B cell (primary cell): ENCODE results near the gene TFB1M. TPM values are rescaled to one million over a fixed set of nuclear protein-coding genes. Genes with fewer than 3 reads are reported as not detected.

Source experiments
- ATAC-seq: fragments of 200-7000 bp; cut with Tn5 transposase; one replicate; pipeline ENCODE4 v1.10.0; 2021; ENCODE audit warnings: low read depth, mild to moderate bottlenecking, moderate number of reproducible peaks, moderate library complexity
- CTCF ChIA-PET: fragments of 350-600 bp; sonication (Branson Sonifier 250); formaldehyde crosslinking; loops from one replicate; lab custom pipeline; 2021; ENCODE audit warnings: antibody characterized with exemption, inconsistent platforms; lab: Charles Lee
- POLR2A ChIA-PET: fragments of 350-600 bp; sonication (Branson Sonifier 250); formaldehyde crosslinking; loops from one replicate; lab custom pipeline; 2021; ENCODE audit warnings: antibody characterized with exemption; lab: Charles Lee
- DNase-seq: peaks from one replicate; pipeline ENCODE4 v3.0.0; 2013
- H2AFZ ChIP-seq: 2 replicates; pipeline ENCODE4 v1.6.1; 2012; ENCODE audit warnings: mild to moderate bottlenecking, low read depth, low read length; ENCODE audit not compliant: insufficient read depth, poor library complexity, severe bottlenecking
- H3K27ac ChIP-seq, 2 donors: 1 replicate in 1 of 2; 2 replicates in 1 of 2; pipeline ENCODE4 v1.5.1; 2012 to 2013; ENCODE audit warnings: low read length in 2 of 2, mild to moderate bottlenecking in 2 of 2, moderate library complexity in 1 of 2
- H3K27me3 ChIP-seq, 4 experiments: fragments of 200-600 bp in 1 of 4; sonication (generic) in 1 of 4; replicated peaks in 1 of 4; 1 replicate in 2 of 4; 2 replicates in 2 of 4; pipeline versions ENCODE4 v1.6.1 to v1.7.0; 2013 to 2016; ENCODE audit warnings: low read length in 3 of 4, mild to moderate bottlenecking in 2 of 4, mixed read lengths in 1 of 4, moderate library complexity in 1 of 4; ENCODE audit not compliant: insufficient read depth in 4 of 4, control insufficient read depth in 3 of 4; ENCODE audit errors: control extremely low read depth in 1 of 4
- H3K36me3 ChIP-seq, 2 experiments: replicated peaks in 1 of 2; 1 replicate in 1 of 2; 2 replicates in 1 of 2; pipeline versions ENCODE4 v1.6.1 to v1.7.1; 2013; ENCODE audit warnings: low read length in 1 of 2; ENCODE audit not compliant: insufficient read depth in 2 of 2, control insufficient read depth in 1 of 2; ENCODE audit errors: control extremely low read depth in 1 of 2, extremely low read depth in 1 of 2
- H3K4me1 ChIP-seq, 2 donors: fragments of 200-600 bp in 1 of 2; sonication (generic) in 1 of 2; 1 replicate in 1 of 2; 2 replicates in 1 of 2; pipeline versions ENCODE4 v1.5.1 to v1.6.1; 2013 to 2017; ENCODE audit warnings: low read length in 2 of 2; ENCODE audit not compliant: control insufficient read depth in 2 of 2, insufficient read depth in 2 of 2
- H3K4me2 ChIP-seq: replicated peaks from 2 replicates; pipeline ENCODE3; 2012; ENCODE audit warnings: mild to moderate bottlenecking, low read depth, low read length; ENCODE audit not compliant: poor library complexity, severe bottlenecking
- H3K4me3 ChIP-seq, 5 experiments: fragments of 200-600 bp in 1 of 5; sonication (generic) in 1 of 5; 1 replicate in 3 of 5; 2 replicates in 2 of 5; pipeline versions ENCODE4 v1.5.1 to v1.7.0; 2011 to 2016; ENCODE audit warnings: low read length in 4 of 5, mild to moderate bottlenecking in 4 of 5, low read depth in 2 of 5, control low read depth in 1 of 5, moderate library complexity in 1 of 5; ENCODE audit not compliant: insufficient read depth in 1 of 5; ENCODE audit errors: control extremely low read depth in 1 of 5, extremely low read depth in 1 of 5
- H3K79me2 ChIP-seq: fragments of 200-600 bp; sonication (generic); one replicate; pipeline ENCODE4 v1.6.0; 2016; ENCODE audit warnings: low read length; ENCODE audit not compliant: control insufficient read depth, insufficient read depth
- H3K9ac ChIP-seq: fragments of 200-600 bp; sonication (generic); 2 replicates; pipeline ENCODE4 v1.6.1; 2017; ENCODE audit warnings: mild to moderate bottlenecking, low read length, moderate library complexity
- H3K9me3 ChIP-seq, 3 donors: one replicate each; pipeline versions ENCODE4 v1.6.1 to v1.7.1; 2013; ENCODE audit warnings: low read length in 2 of 3; ENCODE audit not compliant: control insufficient read depth in 2 of 3, insufficient read depth in 1 of 3; ENCODE audit errors: control extremely low read depth in 1 of 3
- H4K20me1 ChIP-seq: 2 replicates; pipeline ENCODE4 v1.6.0; 2012; ENCODE audit warnings: mild to moderate bottlenecking, low read length; ENCODE audit not compliant: insufficient read depth, control insufficient read depth, poor library complexity, severe bottlenecking
- H3K27ac Mint-ChIP-seq: one replicate; pipeline ENCODE4 v1.8.0; 2021; ENCODE audit warnings: mixed read lengths
- H3K27me3 Mint-ChIP-seq: one replicate; pipeline ENCODE4 v1.8.0; 2021; ENCODE audit warnings: mixed read lengths
- H3K4me1 Mint-ChIP-seq: one replicate; pipeline ENCODE4 v1.8.0; 2021; ENCODE audit warnings: mixed read lengths
- H3K4me3 Mint-ChIP-seq: one replicate; pipeline ENCODE4 v1.8.0; 2021; ENCODE audit warnings: mixed read lengths
- H3K9me3 Mint-ChIP-seq: one replicate; pipeline ENCODE4 v1.8.0; 2022; ENCODE audit warnings: mixed read lengths; ENCODE audit not compliant: insufficient read depth
- EZH2 ChIP-seq: IDR thresholded peaks from 2 replicates; pipeline ENCODE4 v1.6.1; 2012; ENCODE audit warnings: borderline replicate concordance, low read depth, mild to moderate bottlenecking, moderate library complexity, low read length; ENCODE audit not compliant: insufficient read depth, poor library complexity, severe bottlenecking
- WGBS: methylation state at CpG from one replicate; pipeline ENCODE4 v1.1.5; 2013; ENCODE audit warnings: missing lambda C conversion rate; ENCODE audit not compliant: insufficient coverage; 5-methylcytosine and 5-hydroxymethylcytosine counted together
- intact Hi-C: fragments of 100-400 bp; cut with micrococcal nuclease; formaldehyde crosslinking; loops from one replicate; pipeline ENCODE4 v1.10.0; 2022
- polyA plus RNA-seq: library from polyadenylated mRNA; depleted of rRNA; stranded (reverse); fragments of >200 nt; gene quantifications from 2 replicates; pipeline ENCODE4 v1.2.3, GENCODE V29; 2012
- total RNA-seq, 2 donors: library from RNA; stranded (reverse); fragments of 120-200 nt in 1 of 2; gene quantifications; 1 replicate in 1 of 2; 2 replicates in 1 of 2; pipeline versions ENCODE4 v1.2.3 to v1.2.4, GENCODE V29; 2013 to 2022
- TF ChIP-seq, protein P1 (sequence below): fragments of 200-600 bp; IDR thresholded peaks from one replicate; pipeline ENCODE4 v1.8.0; 2022; ENCODE audit warnings: antibody characterized with exemption, mild to moderate bottlenecking

The TFB1M gene
- total and polyA plus RNA-seq, 2 donors (not counting 1 experiment from before 2014, with no cell fraction given) = 18.6 to 49.9 TPM

- Mint-ChIP-seq H3K9me3 (no peaks in the 10 kb centered on the region), H3K4me1 (peaks cover 11% of the 10 kb centered on the region), H3K4me3 (no peak overlapping the region), H3K27me3 (no peaks in the 10 kb centered on the region), H3K27ac (no peak overlapping the region)
- ChIA-PET POLR2A (no interaction called here), CTCF (no interaction called here)
- intact Hi-C loops = loop anchor here (5.0 kb wide), 1 partner anchor 583 kb away; no protein-coding TSS in a partner anchor
- ATAC-seq = no peak
- no peaks in the 10 kb centered on the region for H4K20me1 ChIP-seq
- TF ChIP-seq, protein P1, sequence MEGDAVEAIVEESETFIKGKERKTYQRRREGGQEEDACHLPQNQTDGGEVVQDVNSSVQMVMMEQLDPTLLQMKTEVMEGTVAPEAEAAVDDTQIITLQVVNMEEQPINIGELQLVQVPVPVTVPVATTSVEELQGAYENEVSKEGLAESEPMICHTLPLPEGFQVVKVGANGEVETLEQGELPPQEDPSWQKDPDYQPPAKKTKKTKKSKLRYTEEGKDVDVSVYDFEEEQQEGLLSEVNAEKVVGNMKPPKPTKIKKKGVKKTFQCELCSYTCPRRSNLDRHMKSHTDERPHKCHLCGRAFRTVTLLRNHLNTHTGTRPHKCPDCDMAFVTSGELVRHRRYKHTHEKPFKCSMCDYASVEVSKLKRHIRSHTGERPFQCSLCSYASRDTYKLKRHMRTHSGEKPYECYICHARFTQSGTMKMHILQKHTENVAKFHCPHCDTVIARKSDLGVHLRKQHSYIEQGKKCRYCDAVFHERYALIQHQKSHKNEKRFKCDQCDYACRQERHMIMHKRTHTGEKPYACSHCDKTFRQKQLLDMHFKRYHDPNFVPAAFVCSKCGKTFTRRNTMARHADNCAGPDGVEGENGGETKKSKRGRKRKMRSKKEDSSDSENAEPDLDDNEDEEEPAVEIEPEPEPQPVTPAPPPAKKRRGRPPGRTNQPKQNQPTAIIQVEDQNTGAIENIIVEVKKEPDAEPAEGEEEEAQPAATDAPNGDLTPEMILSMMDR = no peak
- TF ChIP-seq EZH2 = no peak
- WGBS = 91% methylated on average over 6 of the region's 9 CpGs
- H3K27ac ChIP-seq = no peak overlapping the region
- H3K27me3 ChIP-seq = no peaks in the 10 kb centered on the region
- peaks cover 3 to 5% of the 10 kb centered on the region in 2 donors for H3K4me1 ChIP-seq
- no peak overlapping the region for H3K9ac ChIP-seq
- H3K79me2 ChIP-seq = no peaks in the 10 kb centered on the region
- no peak overlapping the region for H3K4me3 ChIP-seq
- no peak overlapping the region for H2AFZ ChIP-seq
- peaks cover 22 to 42% of the 10 kb centered on the region in 2 experiments for H3K36me3 ChIP-seq
- no peak overlapping the region for H3K4me2 ChIP-seq
- DNase-seq = no peak
- H3K9me3 ChIP-seq = no peaks in the 10 kb centered on the region
Measured at GRCh38 chr6:155264693-155265320, 49.5 kb downstream of the TFB1M start.

- Histone ChIP-seq H3K9me3 (no peaks in the 10 kb centered on the region), H3K4me3 (no peak within 1 kb of the TSS), H3K4me2 (no peak within 1 kb of the TSS), H3K9ac (no peak within 1 kb of the TSS), H4K20me1 (no peaks in the 10 kb centered on the region), H3K4me1 (peaks cover 3 to 5% of the 10 kb centered on the region in 2 donors), H2AFZ (no peak within 1 kb of the TSS), H3K79me2 (no peaks in the 10 kb centered on the region), H3K27ac (no peak within 1 kb of the TSS), H3K27me3 (no peaks in the 10 kb centered on the region), H3K36me3 (peaks cover 23 to 51% of the 10 kb centered on the region in 2 experiments)
- Mint-ChIP-seq H3K9me3 (no peaks in the 10 kb centered on the region), H3K27ac (no peak within 1 kb of the TSS), H3K4me3 (no peak within 1 kb of the TSS), H3K27me3 (no peaks in the 10 kb centered on the region), H3K4me1 (peaks cover 11% of the 10 kb centered on the region)
- POLR2A ChIA-PET = no interaction called here
- DNase-seq = no peak
- no peak for TF ChIP-seq EZH2
- TF ChIP-seq, protein P1 = no peak
- 98% methylated on average over 4 of the region's 10 CpGs for WGBS
- CTCF ChIA-PET = no interaction called here
- intact Hi-C loops = no loop called here
- ATAC-seq = no peak
Measured at GRCh38 chr6:155263373-155264063, 50.8 kb downstream of the TFB1M start, which contains the start of gene CLDN20. TSS of gene CLDN20 (plus strand) at chr6:155264013. CDS start at chr6:155275720, 11,707 bp downstream.
